IMR-90 (cell line): ENCODE data around the gene PLBD2. TPM values are rescaled to one million over a fixed set of nuclear protein-coding genes. Genes with fewer than 3 reads are reported as not detected.

Source experiments
- ATAC-seq: fragments of 200-7000 bp; cut with Tn5 transposase; 2 replicates; pipeline ENCODE4 v1.9.1; 2020; ENCODE audit warnings: low read depth, mild to moderate bottlenecking, moderate library complexity
- BruUV-seq: library from RNA; stranded (reverse); fragments of 400-500 nt; replicated peaks from 2 replicates; lab custom pipeline; 2021; lab: Mats Ljungman, UMichigan
- CTCF ChIA-PET: fragments of 300-600 bp; formaldehyde crosslinking; extraction: SDS; loops from one replicate; lab custom pipeline; 2021; ENCODE audit warnings: antibody characterized with exemption; lab: Yijun Ruan, JAX
- POLR2A ChIA-PET: fragments of 300-600 bp; sonication (Branson Sonifier 250); formaldehyde crosslinking; loops from one replicate; lab custom pipeline; 2022; ENCODE audit warnings: antibody characterized with exemption; ENCODE audit not compliant: unreplicated experiment; lab: Charles Lee
- DNase-seq: peaks from one replicate; pipeline ENCODE4 v3.0.0; 2013
- H2AFZ ChIP-seq: replicated peaks from 2 replicates; pipeline ENCODE3; 2013; ENCODE audit warnings: low read length, mild to moderate bottlenecking; ENCODE audit not compliant: poor library complexity
- H2AK5ac ChIP-seq: 2 replicates; pipeline ENCODE4 v1.6.1; 2013; ENCODE audit warnings: low read depth, low read length, inconsistent platforms
- H2AK9ac ChIP-seq: replicated peaks from 2 replicates; pipeline ENCODE3; 2013; ENCODE audit warnings: mild to moderate bottlenecking, low read depth, low read length, moderate library complexity; ENCODE audit not compliant: poor library complexity
- H2BK120ac ChIP-seq: 2 replicates; pipeline ENCODE4 v1.6.1; 2013; ENCODE audit warnings: low read depth, low read length, inconsistent platforms
- H2BK15ac ChIP-seq: 3 replicates; pipeline ENCODE4 v1.6.1; 2013; ENCODE audit warnings: low read depth, low read length, inconsistent platforms
- H2BK20ac ChIP-seq: 2 replicates; pipeline ENCODE4 v1.6.1; 2013; ENCODE audit warnings: low read depth, mild to moderate bottlenecking, inconsistent platforms, low read length, moderate library complexity
- H2BK5ac ChIP-seq: 2 replicates; pipeline ENCODE4 v1.6.1; 2013; ENCODE audit warnings: mild to moderate bottlenecking, low read depth, low read length, inconsistent platforms; ENCODE audit not compliant: poor library complexity, severe bottlenecking
- H3K14ac ChIP-seq: replicated peaks from 2 replicates; pipeline ENCODE4 v1.6.1; 2013; ENCODE audit warnings: low read depth, low read length, inconsistent platforms
- H3K18ac ChIP-seq: 2 replicates; pipeline ENCODE4 v1.6.1; 2013; ENCODE audit warnings: low read depth, low read length, control low read depth
- H3K23ac ChIP-seq: 2 replicates; pipeline ENCODE4 v1.6.1; 2013; ENCODE audit warnings: low read depth, low read length, inconsistent platforms
- H3K27ac ChIP-seq: 2 replicates; pipeline ENCODE4 v1.5.1; 2013; ENCODE audit warnings: mild to moderate bottlenecking, control low read depth, low read length; ENCODE audit not compliant: insufficient read depth
- H3K27me3 ChIP-seq: 2 replicates; pipeline ENCODE4 v1.6.1; 2013; ENCODE audit warnings: low read length; ENCODE audit not compliant: control insufficient read depth, insufficient read depth
- H3K36me3 ChIP-seq: 2 replicates; pipeline ENCODE4 v1.6.1; 2013; ENCODE audit warnings: low read length, mixed read lengths; ENCODE audit not compliant: control insufficient read depth, insufficient read depth
- H3K4ac ChIP-seq: 2 replicates; pipeline ENCODE4 v1.6.1; 2013; ENCODE audit warnings: low read depth, low read length, inconsistent platforms
- H3K4me1 ChIP-seq: 2 replicates; pipeline ENCODE4 v1.6.1; 2013; ENCODE audit warnings: low read length, mixed read lengths; ENCODE audit not compliant: control insufficient read depth, insufficient read depth
- H3K4me2 ChIP-seq: 2 replicates; pipeline ENCODE4 v1.6.1; 2013; ENCODE audit warnings: low read depth, mild to moderate bottlenecking, control low read depth, low read length, moderate library complexity
- H3K4me3 ChIP-seq: 2 replicates; pipeline ENCODE4 v1.5.1; 2013; ENCODE audit warnings: low read depth, mild to moderate bottlenecking, control low read depth, low read length, moderate library complexity; ENCODE audit not compliant: insufficient read depth
- H3K56ac ChIP-seq: 2 replicates; pipeline ENCODE4 v1.6.1; 2013; ENCODE audit warnings: low read length, inconsistent platforms; ENCODE audit not compliant: insufficient read depth; ENCODE audit errors: extremely low read depth
- H3K79me1 ChIP-seq, 2 experiments: 2 replicates each; pipeline ENCODE4 v1.6.1; 2013; ENCODE audit warnings: low read length in 2 of 2, inconsistent platforms in 1 of 2, low read depth in 1 of 2
- H3K9ac ChIP-seq: 2 replicates; pipeline ENCODE4 v1.6.1; 2013; ENCODE audit warnings: low read depth, low read length, control low read depth
- H3K9me1 ChIP-seq: 2 replicates; pipeline ENCODE4 v1.6.1; 2013; ENCODE audit warnings: low read length, inconsistent platforms; ENCODE audit not compliant: insufficient read depth
- H3K9me3 ChIP-seq: 2 replicates; pipeline ENCODE4 v1.6.1; 2013; ENCODE audit warnings: low read length; ENCODE audit not compliant: control insufficient read depth, insufficient read depth
- H4K20me1 ChIP-seq: 2 replicates; pipeline ENCODE4 v1.6.1; 2013; ENCODE audit warnings: low read length, inconsistent platforms; ENCODE audit not compliant: insufficient read depth
- H4K5ac ChIP-seq: 2 replicates; pipeline ENCODE4 v1.6.1; 2013; ENCODE audit warnings: mild to moderate bottlenecking, low read depth, low read length, control low read depth
- H4K8ac ChIP-seq, 2 experiments: 2 replicates each; pipeline ENCODE4 v1.6.1; 2013; ENCODE audit warnings: low read depth in 2 of 2, low read length in 2 of 2, control low read depth in 1 of 2, inconsistent platforms in 1 of 2
- H4K91ac ChIP-seq: 2 replicates; pipeline ENCODE4 v1.6.1; 2013; ENCODE audit warnings: low read depth, low read length, inconsistent platforms; ENCODE audit not compliant: insufficient read depth
- CEBPB ChIP-seq: IDR thresholded peaks from 2 replicates; pipeline ENCODE4 v1.6.1; 2012; ENCODE audit warnings: low read depth, low read length, improper control_type of control experiment
- CHD1 ChIP-seq: IDR thresholded peaks from 2 replicates; pipeline ENCODE4 v1.6.1; 2012; ENCODE audit warnings: low read depth, low read length, improper control_type of control experiment
- CTCF ChIP-seq: conservative IDR thresholded peaks from 2 replicates; pipeline ENCODE4 v1.5.1; 2012; ENCODE audit warnings: mild to moderate bottlenecking, low read depth, low read length, improper control_type of control experiment
- ELK1 ChIP-seq: fragments of 150-350 bp; IDR thresholded peaks from 2 replicates; pipeline ENCODE4 v1.6.1; 2016; ENCODE audit warnings: low read depth, mild to moderate bottlenecking, low read length, moderate library complexity, borderline replicate concordance
- MAZ ChIP-seq: IDR thresholded peaks from 2 replicates; pipeline ENCODE4 v1.6.1; 2012; ENCODE audit warnings: low read depth, mild to moderate bottlenecking, low read length, improper control_type of control experiment, moderate library complexity, borderline replicate concordance
- MXI1 ChIP-seq: IDR thresholded peaks from 2 replicates; pipeline ENCODE4 v1.6.1; 2012; ENCODE audit warnings: low read depth, mild to moderate bottlenecking, low read length, moderate library complexity, borderline replicate concordance
- NFE2L2 ChIP-seq: fragments of 150-350 bp; IDR thresholded peaks from 2 replicates; pipeline ENCODE4 v1.6.1; 2016; ENCODE audit warnings: low read depth, mild to moderate bottlenecking, low read length
- POLR2A ChIP-seq: IDR thresholded peaks from 2 replicates; pipeline ENCODE4 v1.6.1; 2012; ENCODE audit warnings: mild to moderate bottlenecking, low read depth, low read length
- USF2 ChIP-seq: fragments of 150-350 bp; IDR thresholded peaks from 2 replicates; pipeline ENCODE4 v1.6.1; 2017; ENCODE audit warnings: mild to moderate bottlenecking, antibody characterized with exemption, low read length, low read depth
- WGBS, 2 experiments: methylation state at CpG; one replicate each; pipeline versions ENCODE4 v1.1.5 to v1.1.7; 2013; ENCODE audit warnings: missing lambda C conversion rate in 2 of 2; ENCODE audit not compliant: insufficient read length in 1 of 2; ENCODE audit errors: extremely low coverage in 2 of 2; 5-methylcytosine and 5-hydroxymethylcytosine counted together
- dilution Hi-C: fragments of 300-500 bp; cut with HindIII; formaldehyde crosslinking; loops from one replicate; pipeline ENCODE4 v1.14.3; 2018; ENCODE audit warnings: low sequenced_read_pairs; ENCODE audit not compliant: unreplicated experiment
- in situ Hi-C: fragments of 300-500 bp; cut with MboI; formaldehyde crosslinking; loops from 3 replicates; pipeline ENCODE4 v1.14.3; 2019; ENCODE audit warnings: low sequenced_read_pairs, inconsistent platforms, mixed read lengths
- intact Hi-C: fragments of 100-400 bp; cut with micrococcal nuclease; formaldehyde crosslinking; loops from 2 replicates; pipeline ENCODE4 v1.10.0; 2022
- polyA plus RNA-seq, 3 experiments: library from polyadenylated mRNA; depleted of rRNA; stranded (reverse); fragments of >200 nt; gene quantifications; 2 replicates each; pipeline ENCODE4 v1.2.3, GENCODE V29; 2012; ENCODE audit warnings: low replicate concordance in 1 of 3
- total RNA-seq: library from RNA; depleted of rRNA; stranded (reverse); fragments of >200 nt; gene quantifications from 2 replicates; pipeline ENCODE4 v1.2.3, GENCODE V29; 2012

Gene PLBD2
- total and polyA plus RNA-seq, 2 of the 4 experiments (the other 2 are of a cell fraction), result 7.3 to 44.5 TPM

- Histone ChIP-seq H3K27ac (no peak overlapping the region), H2BK120ac (no peak overlapping the region), H3K79me1 (no peaks in the 10 kb centered on the region), H4K8ac (no peak overlapping the region), H3K4ac (no peak overlapping the region), H2BK20ac (no peak overlapping the region), H2AFZ (no peak overlapping the region), H3K4me2 (no peak overlapping the region), H3K14ac (no peak overlapping the region), H2BK5ac (no peak overlapping the region), H3K9me3 (no peaks in the 10 kb centered on the region; the same call in 1 of the 2 replicates), H4K5ac (no peak overlapping the region), H3K4me3 (no peak overlapping the region), H2AK9ac (no peak overlapping the region), H3K9ac (no peak overlapping the region), H3K9me1 (no peaks in the 10 kb centered on the region; the same call in 1 of the 2 replicates), H3K36me3 (peaks cover 17% of the 10 kb centered on the region), H3K56ac (no peak overlapping the region), H4K20me1 (no peaks in the 10 kb centered on the region), H2BK15ac (no peak overlapping the region), H3K4me1 (no peaks in the 10 kb centered on the region), H3K23ac (no peak overlapping the region), H3K18ac (no peak overlapping the region), H3K27me3 (no peaks in the 10 kb centered on the region), H4K91ac (no peak overlapping the region), H2AK5ac (no peak overlapping the region)
- no CpG with 5 or more reads among the region's 3 CpGs for WGBS, 2 experiments
- ATAC-seq (no peak), DNase-seq (no peak)
- TF ChIP-seq MAZ (no peak), ELK1 (no peak), CTCF (no peak), NFE2L2 (no peak), USF2 (no peak), CEBPB (no peak), MXI1 (no peak), CHD1 (no peak), POLR2A (no peak)
- dilution Hi-C loops, result no loop called here
- CTCF ChIA-PET, result interaction anchor here (0.6 kb wide), 1 partner anchor 11 kb away, joined by 3 read pairs; no protein-coding TSS in a partner anchor
- POLR2A ChIA-PET, result no interaction called here
- intact Hi-C loops, result no loop called here
- in situ Hi-C loops, result no loop called here
- BruUV-seq, result no TSS peak
These were observed 32.8 kb downstream of the PLBD2 start for GRCh38 chr12:113391145-113391544.
